ENCODE data around the gene ZNF324B.

DNA sequence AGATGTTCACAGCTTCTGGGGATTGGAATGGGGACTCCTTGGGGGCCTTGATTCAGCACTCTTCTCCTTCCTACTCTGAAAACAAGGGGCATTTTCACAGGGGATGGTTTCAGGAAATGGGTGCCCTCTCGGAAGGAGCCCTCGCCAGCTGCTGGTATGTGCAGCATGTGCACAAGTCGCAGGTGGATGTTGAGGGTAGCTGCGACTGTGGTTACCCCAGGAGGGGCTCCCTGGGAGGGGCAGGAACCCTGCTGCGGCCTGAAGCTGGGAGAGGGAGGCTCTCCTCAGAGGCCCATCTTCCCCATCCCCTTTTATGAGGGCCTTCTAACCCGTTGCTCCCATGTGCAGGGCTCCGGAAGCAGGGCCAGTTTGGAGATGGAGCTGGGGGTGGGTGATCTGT, 30.9 kb downstream of the ZNF324B start:
- no peak for TF ChIP-seq EP300 (IDR thresholded peaks at IDR 0.05)
- TF ChIP-seq, protein P1, sequence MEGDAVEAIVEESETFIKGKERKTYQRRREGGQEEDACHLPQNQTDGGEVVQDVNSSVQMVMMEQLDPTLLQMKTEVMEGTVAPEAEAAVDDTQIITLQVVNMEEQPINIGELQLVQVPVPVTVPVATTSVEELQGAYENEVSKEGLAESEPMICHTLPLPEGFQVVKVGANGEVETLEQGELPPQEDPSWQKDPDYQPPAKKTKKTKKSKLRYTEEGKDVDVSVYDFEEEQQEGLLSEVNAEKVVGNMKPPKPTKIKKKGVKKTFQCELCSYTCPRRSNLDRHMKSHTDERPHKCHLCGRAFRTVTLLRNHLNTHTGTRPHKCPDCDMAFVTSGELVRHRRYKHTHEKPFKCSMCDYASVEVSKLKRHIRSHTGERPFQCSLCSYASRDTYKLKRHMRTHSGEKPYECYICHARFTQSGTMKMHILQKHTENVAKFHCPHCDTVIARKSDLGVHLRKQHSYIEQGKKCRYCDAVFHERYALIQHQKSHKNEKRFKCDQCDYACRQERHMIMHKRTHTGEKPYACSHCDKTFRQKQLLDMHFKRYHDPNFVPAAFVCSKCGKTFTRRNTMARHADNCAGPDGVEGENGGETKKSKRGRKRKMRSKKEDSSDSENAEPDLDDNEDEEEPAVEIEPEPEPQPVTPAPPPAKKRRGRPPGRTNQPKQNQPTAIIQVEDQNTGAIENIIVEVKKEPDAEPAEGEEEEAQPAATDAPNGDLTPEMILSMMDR (IDR thresholded peaks at IDR 0.05), result no peak
- TF ChIP-seq POLR2A (IDR thresholded peaks at IDR 0.05), result no peak

Data from ovary (tissue), 3 donors.